Measurements from ENCODE around the gene CADM1.

Gene CADM1

GRCh38 chr11:115378557-115378956 is 125.7 kb downstream of the CADM1 start:
- Histone ChIP-seq H3K4me3 (ENCODE audit: low read depth in 1 of 2, low read length in 2 of 2) (no peak overlapping the region), H4K20me1 (ENCODE audit: insufficient read depth, low read length) (no peaks in the 10 kb centered on the region), H3K4me2 (ENCODE audit: insufficient read depth, low read length) (no peak overlapping the region), H3K79me2 (ENCODE audit: insufficient read depth, low read length) (no peaks in the 10 kb centered on the region), H3K9ac (ENCODE audit: low read depth, low read length) (no peak overlapping the region), H3K27me3 (ENCODE audit: insufficient read depth, low read length, poor library complexity) (no peaks in the 10 kb centered on the region), H3K27ac (ENCODE audit: low read length) (no peak overlapping the region), H3K9me3 (ENCODE audit: insufficient read depth, low read length, severe bottlenecking) (no peaks in the 10 kb centered on the region), H3K36me3 (ENCODE audit: insufficient read depth, low read length) (no peaks in the 10 kb centered on the region), H2AFZ (ENCODE audit: low read depth, low read length) (no peak overlapping the region), H3K4me1 (ENCODE audit: insufficient read depth, low read length) (no peaks in the 10 kb centered on the region)
- DNase-seq: no peak
- ATAC-seq (ENCODE audit: insufficient read depth, low read depth): no peak
- TF ChIP-seq EZH2 (IDR thresholded peaks at IDR 0.05; ENCODE audit: borderline replicate concordance, low read depth, low read length, severe bottlenecking) (no peak), CTCF (IDR thresholded peaks at IDR 0.05; ENCODE audit: borderline replicate concordance, extremely low read depth, low read length, poor library complexity, severe bottlenecking) (no peak)

- Histone ChIP-seq H3K79me2 (ENCODE audit: insufficient read depth, low read length) (no peaks in the 10 kb centered on the region), H3K36me3 (ENCODE audit: insufficient read depth, low read length) (no peaks in the 10 kb centered on the region), H3K4me2 (ENCODE audit: insufficient read depth, low read length) (no peak overlapping the region), H3K27me3 (ENCODE audit: insufficient read depth, low read length, poor library complexity) (no peaks in the 10 kb centered on the region), H3K4me3 (ENCODE audit: low read depth in 1 of 2, low read length in 2 of 2) (no peak overlapping the region), H2AFZ (ENCODE audit: low read depth, low read length) (no peak overlapping the region), H3K9ac (ENCODE audit: low read depth, low read length) (no peak overlapping the region), H3K27ac (ENCODE audit: low read length) (no peak overlapping the region), H4K20me1 (ENCODE audit: insufficient read depth, low read length) (no peaks in the 10 kb centered on the region), H3K4me1 (ENCODE audit: insufficient read depth, low read length) (no peaks in the 10 kb centered on the region), H3K9me3 (ENCODE audit: insufficient read depth, low read length, severe bottlenecking) (no peaks in the 10 kb centered on the region)
- ATAC-seq (ENCODE audit: insufficient read depth, low read depth) (no peak), DNase-seq (no peak)
- TF ChIP-seq EZH2 (IDR thresholded peaks at IDR 0.05; ENCODE audit: borderline replicate concordance, low read depth, low read length, severe bottlenecking): no peak
- TF ChIP-seq CTCF (IDR thresholded peaks at IDR 0.05; ENCODE audit: borderline replicate concordance, extremely low read depth, low read length, poor library complexity, severe bottlenecking): no peak
These were observed 126.3 kb downstream of the CADM1 start for GRCh38 chr11:115377882-115378296.

- no peaks in the 10 kb centered on the region for H4K20me1 ChIP-seq (ENCODE audit: insufficient read depth, low read length)
- no peak for TF ChIP-seq EZH2 (IDR thresholded peaks at IDR 0.05; ENCODE audit: borderline replicate concordance, low read depth, low read length, severe bottlenecking)
- no peak for TF ChIP-seq CTCF (IDR thresholded peaks at IDR 0.05; ENCODE audit: borderline replicate concordance, extremely low read depth, low read length, poor library complexity, severe bottlenecking)
- no peaks in the 10 kb centered on the region for H3K4me1 ChIP-seq (ENCODE audit: insufficient read depth, low read length)
- no peak overlapping the region for H2AFZ ChIP-seq (ENCODE audit: low read depth, low read length)
- ATAC-seq (ENCODE audit: insufficient read depth, low read depth) (no peak), DNase-seq (no peak)
- no peaks in the 10 kb centered on the region for H3K27me3 ChIP-seq (ENCODE audit: insufficient read depth, low read length, poor library complexity)
- no peak overlapping the region for H3K4me3 ChIP-seq (ENCODE audit: low read depth in 1 of 2, low read length in 2 of 2)
- no peak overlapping the region for H3K4me2 ChIP-seq (ENCODE audit: insufficient read depth, low read length)
- H3K79me2 ChIP-seq (ENCODE audit: insufficient read depth, low read length): no peaks in the 10 kb centered on the region
- no peaks in the 10 kb centered on the region for H3K36me3 ChIP-seq (ENCODE audit: insufficient read depth, low read length)
- H3K9ac ChIP-seq (ENCODE audit: low read depth, low read length): no peak overlapping the region
- H3K27ac ChIP-seq (ENCODE audit: low read length): no peak overlapping the region
- H3K9me3 ChIP-seq (ENCODE audit: insufficient read depth, low read length, severe bottlenecking): no peaks in the 10 kb centered on the region
These were observed 135.6 kb downstream of the CADM1 start for GRCh38 chr11:115368616-115369015.

- Histone ChIP-seq H3K9me3 (ENCODE audit: insufficient read depth, low read length, severe bottlenecking) (no peaks in the 10 kb centered on the region), H3K27ac (ENCODE audit: low read length) (no peak overlapping the region), H3K4me1 (ENCODE audit: insufficient read depth, low read length) (no peaks in the 10 kb centered on the region), H3K36me3 (ENCODE audit: insufficient read depth, low read length) (no peaks in the 10 kb centered on the region), H3K9ac (ENCODE audit: low read depth, low read length) (no peak overlapping the region), H3K4me2 (ENCODE audit: insufficient read depth, low read length) (no peak overlapping the region), H3K79me2 (ENCODE audit: insufficient read depth, low read length) (no peaks in the 10 kb centered on the region), H3K27me3 (ENCODE audit: insufficient read depth, low read length, poor library complexity) (no peaks in the 10 kb centered on the region), H4K20me1 (ENCODE audit: insufficient read depth, low read length) (no peaks in the 10 kb centered on the region), H2AFZ (ENCODE audit: low read depth, low read length) (no peak overlapping the region), H3K4me3 (ENCODE audit: low read depth in 1 of 2, low read length in 2 of 2) (no peak overlapping the region)
- DNase-seq (no peak), ATAC-seq (ENCODE audit: insufficient read depth, low read depth) (no peak)
- TF ChIP-seq EZH2 (IDR thresholded peaks at IDR 0.05; ENCODE audit: borderline replicate concordance, low read depth, low read length, severe bottlenecking): no peak
- TF ChIP-seq CTCF (IDR thresholded peaks at IDR 0.05; ENCODE audit: borderline replicate concordance, extremely low read depth, low read length, poor library complexity, severe bottlenecking): no peak
These were observed 137.4 kb downstream of the CADM1 start for GRCh38 chr11:115366826-115367225.

All from DND-41 (cell line).